T47D (cell line): ENCODE results near the gene CTPS1.
A peak's percentile ranks its signal among the peaks of the same experiment; 100 is the strongest.

Experiments
- DNase-seq, 2 experiments: peaks; one replicate each; pipeline versions ENCODE4 v3.0.0 to v3.0.0-alpha.2; 2011 to 2012; ENCODE audit warnings: low read depth in 1 of 2, low spot score in 1 of 2
- JUND ChIP-seq: IDR thresholded peaks from 2 replicates; pipeline ENCODE4 v1.6.1; 2012; ENCODE audit warnings: low read depth
- in situ Hi-C: cut with HindIII; loops from 2 replicates; pipeline ENCODE4 v1.10.0; 2016; ENCODE audit warnings: low sequenced_read_pairs, low pct_unique_long_range_greater_than_20kb

CTPS1 gene

GRCh38 chr1:40986328-40986783, 6.9 kb downstream of the CTPS1 start:
- DNase-seq = no peak
- TF ChIP-seq JUND = no peak
- in situ Hi-C loops = no loop called here

- no peak for DNase-seq
- in situ Hi-C loops = no loop called here
- TF ChIP-seq JUND = no peak
Measured at GRCh38 chr1:40986956-40987355, 7.5 kb downstream of the CTPS1 start.

GRCh38 chr1:40987439-40988276, 8.2 kb downstream of the CTPS1 start:
- no peak for TF ChIP-seq JUND
- no peak for DNase-seq
- in situ Hi-C loops = no loop called here

GRCh38 chr1:40988280-40988679, 8.8 kb downstream of the CTPS1 start:
- in situ Hi-C loops = no loop called here
- TF ChIP-seq JUND = no peak
- no peak for DNase-seq

- in situ Hi-C loops = no loop called here
- no peak for TF ChIP-seq JUND
- DNase-seq = no peak
Measured at GRCh38 chr1:40989066-40989465, 9.6 kb downstream of the CTPS1 start.

- in situ Hi-C loops = no loop called here
- TF ChIP-seq JUND = no peak
- DNase-seq = no peak
Measured at GRCh38 chr1:40997096-40997495, 17.6 kb downstream of the CTPS1 start.

- peak in 1 of 2 experiments; percentile 80 for DNase-seq
- no peak for TF ChIP-seq JUND
- in situ Hi-C loops = no loop called here
Measured at GRCh38 chr1:40998668-40999067, 19.2 kb downstream of the CTPS1 start.

GRCh38 chr1:41003127-41003639, 23.7 kb downstream of the CTPS1 start:
- TF ChIP-seq JUND = no peak
- DNase-seq = no peak
- in situ Hi-C loops = no loop called here

- in situ Hi-C loops = no loop called here
- DNase-seq = peak in 1 of 2 experiments; percentile 53
- no peak for TF ChIP-seq JUND
Measured at GRCh38 chr1:41003640-41004220, 24.2 kb downstream of the CTPS1 start.

- in situ Hi-C loops = no loop called here
- no peak for TF ChIP-seq JUND
- DNase-seq = no peak
Measured at GRCh38 chr1:41005876-41006275, 26.4 kb downstream of the CTPS1 start.

GRCh38 chr1:41006942-41007865, 27.7 kb downstream of the CTPS1 start:
- DNase-seq = no peak
- TF ChIP-seq JUND = no peak
- in situ Hi-C loops = no loop called here

- no peak for DNase-seq
- in situ Hi-C loops = no loop called here
- no peak for TF ChIP-seq JUND
Measured at GRCh38 chr1:41009466-41009865, 30.0 kb downstream of the CTPS1 start.
